Stimulated activated naive CD8-positive, alpha-beta T cell treated with anti-CD3 and anti-CD28 coated beads, Interleukin-15, Interleukin-2, amounts not matched to agents 100 U/mL and 50 U/mL, for 24 hours (primary cell): ENCODE results near the gene CXCL13.
"Not testable (repeated sequence)": the region's sequence is repeated elsewhere in the genome, so short reads cannot be mapped to it uniquely, and the experiment has no call there.

Source experiments
- ATAC-seq: fragments of 150-1000 bp; cut with Tn5 transposase; one replicate; pipeline ENCODE4 v1.10.0; 2021
- DNase-seq: peaks from one replicate; pipeline ENCODE4 v3.0.0; 2021

Gene CXCL13

GRCh38 chr4:77601614-77602187 is 3.9 kb upstream of the CXCL13 start:
- ATAC-seq (no peak), DNase-seq (no peak)

GRCh38 chr4:77613267-77613666 is 7.6 kb downstream of the CXCL13 start:
- no peak for ATAC-seq
- DNase-seq, result no peak

DNA sequence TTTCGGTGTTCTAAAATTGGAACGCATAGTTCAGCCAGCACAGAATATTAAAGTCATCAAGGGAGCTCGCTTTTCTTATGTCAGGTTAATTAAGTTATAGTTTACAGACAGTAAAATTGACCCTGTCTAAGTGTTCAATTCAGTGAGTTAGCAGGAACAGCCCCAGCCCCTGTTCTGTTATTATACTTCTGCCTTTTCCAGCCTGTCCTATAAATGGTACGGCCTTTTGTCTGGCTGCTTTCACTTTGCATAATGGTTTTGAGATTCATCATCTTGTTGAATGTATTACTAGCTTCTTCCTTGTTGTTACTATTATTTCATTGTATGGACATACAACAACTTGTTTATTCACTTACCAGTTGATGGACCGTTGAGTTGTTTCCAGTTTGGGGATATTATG is 9.5 kb downstream of the CXCL13 start:
- ATAC-seq (no peak), DNase-seq (no peak)

DNA sequence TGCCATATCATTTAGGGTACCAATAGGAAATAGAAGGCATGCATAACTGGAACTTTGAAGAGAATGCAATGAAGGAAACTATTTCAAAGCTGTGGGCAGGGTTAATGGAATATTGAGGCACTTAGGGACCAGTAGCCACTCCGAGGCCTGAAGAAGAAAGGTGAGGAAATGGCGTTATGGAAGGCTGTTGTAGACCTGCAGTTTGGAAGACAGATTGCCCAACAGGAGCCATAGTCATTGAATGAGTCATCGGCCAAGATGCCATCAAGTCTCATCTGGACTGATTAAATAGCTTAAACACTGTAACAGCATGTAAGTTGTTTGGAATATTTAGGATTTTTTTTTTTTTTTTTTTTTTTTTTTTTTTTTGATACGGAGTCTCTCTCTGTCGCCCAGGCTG is 11.6 kb downstream of the CXCL13 start:
- no peak for ATAC-seq
- no peak for DNase-seq

GRCh38 chr4:77618383-77619241 is 13.0 kb downstream of the CXCL13 start:
- ATAC-seq (peak; percentile 90), DNase-seq (peak; percentile 69)

GRCh38 chr4:77619408-77619807 is 13.8 kb downstream of the CXCL13 start:
- DNase-seq (no peak), ATAC-seq (no peak)

DNA sequence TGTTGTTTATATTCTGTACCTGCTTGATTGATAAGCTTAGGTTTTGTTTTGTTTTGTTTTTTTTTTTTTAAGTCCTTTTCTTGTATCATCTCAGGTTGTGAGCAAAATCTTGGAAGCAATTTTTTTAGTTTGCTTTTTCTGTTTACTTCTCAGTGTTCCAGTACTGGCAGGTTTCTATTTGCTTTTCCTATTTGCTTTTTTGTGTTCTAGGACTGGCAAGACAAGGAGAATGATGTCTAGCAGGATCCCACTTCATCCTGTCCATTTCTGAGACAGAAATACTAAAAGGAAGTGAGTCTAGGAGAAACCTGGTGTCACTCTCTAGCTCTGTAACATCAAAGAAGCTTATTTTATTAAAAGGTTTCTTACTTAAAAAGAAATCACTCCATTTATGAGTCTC is 15.6 kb downstream of the CXCL13 start:
- ATAC-seq, result no peak
- DNase-seq, result no peak

DNA sequence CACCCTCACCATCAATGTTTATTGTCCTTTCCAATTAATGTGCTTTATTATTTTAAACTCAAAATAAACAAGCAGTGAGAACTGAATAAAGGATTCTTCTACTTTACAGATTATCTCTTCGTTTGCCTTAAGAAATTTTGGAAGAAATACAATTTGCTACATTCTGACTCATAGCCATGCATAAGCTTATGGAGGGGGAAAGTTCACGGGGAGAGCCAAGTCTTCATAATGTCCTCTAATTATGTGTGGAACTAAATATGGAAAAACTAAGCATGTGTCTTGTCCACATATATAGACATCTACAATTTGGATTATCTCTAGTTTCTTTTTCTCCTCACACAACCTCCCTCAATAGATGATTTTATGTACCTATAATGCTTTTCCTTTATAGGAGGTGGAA is 17.5 kb downstream of the CXCL13 start:
- DNase-seq (no peak), ATAC-seq (no peak)

DNA sequence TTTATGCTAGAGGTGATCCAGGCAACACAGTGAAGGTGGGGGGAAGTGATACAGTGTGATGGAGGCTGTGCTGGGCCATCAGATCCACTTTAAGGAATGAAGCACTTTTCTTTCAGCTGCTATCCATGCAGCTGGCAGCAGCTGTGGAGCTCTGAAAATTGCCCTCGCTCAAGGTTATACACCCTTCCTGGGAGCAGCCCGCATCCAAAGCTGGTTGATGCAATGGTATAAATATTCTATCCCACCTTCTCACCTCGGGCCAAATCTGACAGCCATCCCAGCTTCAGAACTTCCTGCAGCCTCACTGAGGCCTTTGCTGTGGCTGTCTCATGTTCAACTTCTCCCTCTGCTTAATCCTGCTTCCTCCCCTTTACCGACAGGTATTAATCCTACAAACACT is 18.6 kb downstream of the CXCL13 start:
- ATAC-seq (no peak), DNase-seq (no peak)

- no peak for DNase-seq
- ATAC-seq, result no peak
Measured at GRCh38 chr4:77625485-77625884, 19.9 kb downstream of the CXCL13 start.

- peak; percentile 53 for ATAC-seq
- DNase-seq, result no peak
Measured at GRCh38 chr4:77629885-77630284, 24.3 kb downstream of the CXCL13 start.

DNA sequence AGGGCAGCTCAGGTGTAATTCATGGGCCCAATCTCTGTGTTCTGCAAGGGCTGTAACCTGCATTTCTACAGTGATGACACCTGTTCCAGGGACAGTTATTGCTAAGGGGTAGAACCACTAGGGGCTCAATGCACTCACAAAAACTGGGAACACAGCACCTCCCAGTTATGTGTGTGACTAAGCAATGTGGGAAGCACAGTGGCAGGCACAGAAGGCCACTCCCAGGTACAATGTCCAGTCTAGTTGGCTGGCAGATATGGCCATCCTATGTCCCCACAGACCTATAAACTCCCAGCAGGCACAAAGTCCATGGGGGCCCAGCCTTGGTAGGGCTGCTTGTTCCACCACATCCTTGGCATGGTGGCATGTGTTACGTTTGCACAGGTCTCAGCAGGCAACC is 25.7 kb downstream of the CXCL13 start:
- ATAC-seq (no peak), DNase-seq (no peak)

DNA sequence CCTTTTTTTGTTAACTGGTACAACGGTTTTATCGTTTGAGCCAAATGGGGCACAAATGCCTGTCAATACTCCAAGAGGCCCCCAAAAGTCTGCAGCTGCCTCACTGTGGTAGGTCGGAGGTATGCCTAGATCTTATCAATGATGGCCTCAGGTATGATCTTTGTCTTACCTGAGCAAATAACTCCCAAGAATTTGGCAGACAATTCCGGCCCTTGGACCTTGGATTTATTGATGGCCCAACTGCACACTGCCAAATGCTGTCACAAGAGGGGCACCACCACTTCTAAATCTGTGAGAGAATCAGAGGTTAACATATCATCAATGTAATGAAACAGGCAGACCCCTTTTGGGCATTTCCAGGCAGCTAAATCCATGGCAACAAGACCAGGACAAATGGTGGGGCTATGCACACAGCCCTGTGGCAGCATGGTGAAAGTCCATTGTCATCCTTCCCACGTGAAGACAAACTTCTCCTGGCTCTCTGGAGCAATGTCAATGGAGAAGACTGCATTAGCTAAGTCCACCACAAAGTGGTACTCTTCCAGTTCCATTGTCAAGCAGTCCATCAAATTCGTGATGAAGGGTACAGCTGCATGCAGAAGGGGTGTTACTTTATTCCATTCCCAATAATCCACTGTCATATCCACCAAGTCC is 28.6 kb downstream of the CXCL13 start:
- no peak for ATAC-seq
- no peak for DNase-seq

DNA sequence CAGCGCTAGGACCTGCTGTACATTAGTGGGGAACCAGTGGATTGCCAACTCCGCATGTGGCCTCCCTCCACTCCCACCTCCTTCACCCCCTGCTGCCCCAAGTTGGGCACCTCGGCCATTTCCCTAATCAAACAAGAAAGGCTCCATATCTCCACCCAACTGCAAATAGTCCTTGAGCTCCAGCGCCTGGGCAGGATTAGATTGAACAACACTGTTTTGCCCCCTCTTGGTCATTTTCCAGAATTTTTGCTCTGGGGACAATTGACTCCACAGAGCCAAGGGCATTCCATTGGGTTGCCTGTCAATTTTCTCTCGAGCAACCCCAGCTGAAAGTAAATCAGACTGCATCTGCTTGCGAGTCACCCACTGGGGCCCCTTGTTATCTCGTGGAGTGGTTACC is 29.6 kb downstream of the CXCL13 start:
- DNase-seq, result no peak
- no peak for ATAC-seq

GRCh38 chr4:77635876-77636275 is 30.3 kb downstream of the CXCL13 start:
- ATAC-seq, result no peak
- DNase-seq, result no peak

GRCh38 chr4:77636902-77637301 is 31.3 kb downstream of the CXCL13 start:
- no peak for DNase-seq
- ATAC-seq, result no peak

DNA sequence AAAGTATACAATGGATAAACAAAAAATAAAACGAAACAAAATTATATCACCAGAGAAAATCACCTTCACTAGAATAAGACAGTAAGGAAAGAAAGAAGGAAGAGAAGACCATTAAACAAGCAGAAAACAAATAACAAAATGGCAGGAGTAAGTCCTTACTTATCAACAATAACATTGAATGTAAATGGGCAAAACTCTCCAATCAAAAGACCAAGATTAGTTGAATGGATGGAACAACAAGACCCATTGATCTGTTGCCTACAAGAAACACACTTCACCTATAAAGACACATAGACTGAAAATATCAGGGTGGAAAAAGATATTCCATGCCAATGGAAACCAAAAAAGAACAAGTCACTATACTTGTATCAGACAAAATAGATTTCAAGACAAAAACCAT is 38.4 kb downstream of the CXCL13 start:
- not testable (repeated sequence) for DNase-seq, ATAC-seq

DNA sequence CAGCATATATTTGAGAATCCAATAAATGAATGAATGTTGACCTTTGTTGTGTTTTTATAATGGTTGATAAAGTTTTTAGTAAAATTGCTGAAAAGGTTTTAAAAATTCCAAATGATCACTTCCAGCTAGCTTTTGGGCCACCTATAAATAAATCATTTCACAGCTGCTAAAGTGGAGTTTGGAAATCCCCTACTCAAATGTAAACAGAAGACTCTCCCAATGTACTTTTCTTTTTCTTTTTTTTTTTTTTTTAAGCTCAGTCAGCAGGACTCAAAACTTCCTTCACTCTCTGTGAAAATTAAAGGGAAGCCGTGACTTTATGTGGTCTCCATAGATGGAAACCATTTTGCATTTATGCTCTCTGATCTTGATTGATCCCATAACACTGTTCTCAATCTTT is 45.2 kb downstream of the CXCL13 start:
- DNase-seq (no peak), ATAC-seq (no peak)

DNA sequence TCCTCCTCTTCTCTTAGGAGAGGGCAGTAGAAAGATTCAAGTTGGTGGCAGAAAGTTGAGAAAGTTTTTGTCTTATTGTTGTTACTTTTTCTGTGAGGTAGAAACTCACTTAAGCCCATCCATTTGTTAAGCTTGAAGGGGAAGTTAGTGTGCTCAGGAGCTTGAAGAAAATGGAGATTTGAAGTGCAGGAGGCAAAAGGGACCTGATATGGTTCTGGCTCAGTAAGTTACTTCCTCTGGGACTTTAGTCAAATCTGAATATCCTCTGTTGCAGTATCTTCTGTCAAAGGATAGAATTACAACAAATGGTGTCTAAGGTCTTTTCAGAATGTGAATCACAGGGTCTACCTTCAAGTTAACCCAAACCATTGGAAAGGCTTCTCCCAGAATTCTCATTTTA is 46.2 kb downstream of the CXCL13 start:
- no peak for DNase-seq
- no peak for ATAC-seq

GRCh38 chr4:77652237-77652897 is 46.7 kb downstream of the CXCL13 start:
- no peak for DNase-seq

DNA sequence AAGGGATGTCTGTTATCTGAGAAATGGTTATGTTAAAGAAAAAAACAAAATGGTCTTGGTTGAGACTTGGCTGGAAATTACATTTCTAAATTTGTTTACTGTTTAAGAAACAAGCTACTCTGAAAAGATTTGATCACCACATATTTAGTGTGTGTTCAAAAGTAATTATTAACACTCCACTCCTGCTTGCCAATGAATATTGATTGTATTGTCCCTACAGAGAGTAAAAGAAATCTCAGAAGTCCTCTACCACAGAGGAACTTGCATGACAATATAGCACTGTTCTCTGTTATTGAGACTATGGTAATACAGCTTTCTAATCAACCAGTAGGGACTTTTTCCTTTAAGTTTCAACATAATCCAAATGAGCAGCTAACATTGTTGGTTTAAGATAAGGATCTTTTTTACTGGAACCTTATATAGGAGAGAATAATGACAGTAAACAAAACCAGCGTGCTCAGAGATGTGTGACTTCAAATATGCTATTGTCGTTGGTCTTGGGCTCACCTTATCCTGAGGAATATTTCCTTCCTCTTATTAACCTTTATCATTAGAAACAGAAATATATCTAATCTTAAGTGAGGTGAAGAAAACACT is 47.6 kb downstream of the CXCL13 start:
- DNase-seq (no peak), ATAC-seq (no peak)

More at GRCh38 chr4:77652237-77652897, 46.7 kb downstream of the CXCL13 start:
- no peak for ATAC-seq

DNA sequence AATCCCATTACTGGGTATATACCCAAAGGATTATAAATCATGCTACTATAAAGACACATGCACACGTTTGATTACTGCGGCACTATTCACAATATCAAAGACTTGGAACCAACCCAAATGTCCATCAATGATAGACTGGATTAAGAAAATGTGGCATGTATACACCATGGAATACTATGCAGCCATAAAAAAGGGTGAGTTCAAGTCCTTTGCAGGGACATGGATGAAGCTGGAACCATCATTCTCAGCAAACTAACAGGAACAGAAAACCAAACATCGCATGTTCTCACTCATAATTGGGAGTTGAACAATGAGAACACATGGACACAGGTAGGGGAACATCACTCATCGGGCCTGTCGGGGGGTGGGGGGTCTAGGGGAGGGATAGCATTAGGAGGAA is 54.7 kb downstream of the CXCL13 start:
- not testable (repeated sequence) for DNase-seq, ATAC-seq
